WTC11 (cell line): ENCODE data around the gene IQGAP2. TPM values are rescaled to one million over a fixed set of nuclear protein-coding genes. Genes with fewer than 3 reads are reported as not detected.

ENCODE experiments used
- ATAC-seq: fragments of 200-7000 bp; cut with Tn5 transposase; 2 replicates; pipeline ENCODE4 v1.10.0; 2021; ENCODE audit warnings: mild to moderate bottlenecking, moderate library complexity
- CTCF ChIA-PET: fragments of 300-600 bp; sonication (Branson Sonifier 250); formaldehyde crosslinking; loops from one replicate; lab custom pipeline; 2021; ENCODE audit warnings: antibody characterized with exemption; lab: Charles Lee
- POLR2A ChIA-PET: fragments of 350-600 bp; sonication (Branson Sonifier 250); formaldehyde crosslinking; loops from one replicate; lab custom pipeline; 2021; ENCODE audit warnings: antibody characterized with exemption; lab: Charles Lee
- DNase-seq: peaks from one replicate; pipeline ENCODE4 v3.0.0; 2021; ENCODE audit warnings: low spot score
- H3K27ac Mint-ChIP-seq: 2 replicates; pipeline ENCODE4 v1.8.0; 2021; ENCODE audit warnings: mixed read lengths
- H3K27me3 Mint-ChIP-seq: 2 replicates; pipeline ENCODE4 v1.8.0; 2021; ENCODE audit warnings: low read depth, mild to moderate bottlenecking, moderate library complexity, mixed read lengths
- H3K36me3 Mint-ChIP-seq: 2 replicates; pipeline ENCODE4 v1.8.0; 2021; ENCODE audit warnings: mixed read lengths
- H3K4me1 Mint-ChIP-seq: 2 replicates; pipeline ENCODE4 v1.8.0; 2022; ENCODE audit warnings: mixed read lengths
- H3K4me3 Mint-ChIP-seq: 2 replicates; pipeline ENCODE4 v1.8.0; 2021; ENCODE audit warnings: mild to moderate bottlenecking, moderate library complexity, mixed read lengths
- H3K9me3 Mint-ChIP-seq: 2 replicates; pipeline ENCODE4 v1.8.0; 2021; ENCODE audit warnings: mixed read lengths
- E2F5 ChIP-seq: sonication (generic); formaldehyde crosslinking; IDR thresholded peaks from 2 replicates; pipeline ENCODE4 v1.8.1; 2022; ENCODE audit warnings: mild to moderate bottlenecking, moderate library complexity, missing genetic modification reagents
- ETV6 ChIP-seq: sonication (generic); formaldehyde crosslinking; IDR thresholded peaks from 2 replicates; pipeline ENCODE4 v1.8.1; 2022; ENCODE audit warnings: mild to moderate bottlenecking, missing genetic modification reagents
- FOXJ3 ChIP-seq: sonication (generic); formaldehyde crosslinking; IDR thresholded peaks from 2 replicates; pipeline ENCODE4 v1.9.0; 2021; ENCODE audit warnings: missing genetic modification reagents, mild to moderate bottlenecking, borderline replicate concordance
- FOXK1 ChIP-seq: sonication (generic); formaldehyde crosslinking; IDR thresholded peaks from 2 replicates; pipeline ENCODE4 v1.8.0; 2022; ENCODE audit warnings: mild to moderate bottlenecking, moderate library complexity, missing genetic modification reagents
- GRHL2 ChIP-seq: fragments of 250-450 bp; sonication (Bioruptor Pico); IDR thresholded peaks from 2 replicates; pipeline ENCODE4 v1.8.0; 2022; ENCODE audit warnings: mild to moderate bottlenecking, moderate library complexity; ENCODE audit not compliant: insufficient replicate concordance, severe bottlenecking
- JAZF1 ChIP-seq: fragments of 250-450 bp; sonication (Bioruptor Pico); IDR thresholded peaks from 2 replicates; pipeline ENCODE4 v1.9.0; 2021; ENCODE audit warnings: moderate library complexity, mild to moderate bottlenecking, inconsistent platforms
- JUN ChIP-seq: sonication (generic); formaldehyde crosslinking; IDR thresholded peaks from 2 replicates; pipeline ENCODE4 v1.8.0; 2023; ENCODE audit warnings: mild to moderate bottlenecking, missing genetic modification reagents
- KAT7 ChIP-seq: sonication (generic); formaldehyde crosslinking; IDR thresholded peaks from 2 replicates; pipeline ENCODE4 v1.8.1; 2023; ENCODE audit warnings: missing genetic modification reagents, mild to moderate bottlenecking, borderline replicate concordance
- MXD4 ChIP-seq: fragments of 250-450 bp; sonication (Bioruptor Pico); IDR thresholded peaks from 2 replicates; pipeline ENCODE4 v1.8.0; 2021; ENCODE audit warnings: mild to moderate bottlenecking, moderate library complexity, borderline replicate concordance
- MYBL2 ChIP-seq: sonication (generic); formaldehyde crosslinking; IDR thresholded peaks from 2 replicates; pipeline ENCODE4 v1.8.1; 2023; ENCODE audit warnings: mild to moderate bottlenecking, moderate library complexity, missing genetic modification reagents
- NFYB ChIP-seq: sonication (generic); formaldehyde crosslinking; conservative IDR thresholded peaks from 2 replicates; pipeline ENCODE4 v1.8.0; 2022; ENCODE audit warnings: low read depth, missing genetic modification reagents
- NR3C1 ChIP-seq: sonication (generic); formaldehyde crosslinking; conservative IDR thresholded peaks from 2 replicates; pipeline ENCODE4 v1.8.1; 2023; ENCODE audit warnings: low read depth, mild to moderate bottlenecking, missing genetic modification reagents
- OVOL2 ChIP-seq: fragments of 250-450 bp; sonication (Bioruptor Pico); IDR thresholded peaks from 2 replicates; pipeline ENCODE4 v1.9.0; 2021; ENCODE audit warnings: mild to moderate bottlenecking, borderline replicate concordance
- SMAD4 ChIP-seq: sonication (generic); formaldehyde crosslinking; IDR thresholded peaks from 2 replicates; pipeline ENCODE4 v1.8.0; 2022; ENCODE audit warnings: mild to moderate bottlenecking, missing genetic modification reagents
- SOX15 ChIP-seq: fragments of 250-450 bp; sonication (Bioruptor Pico); IDR thresholded peaks from 2 replicates; pipeline ENCODE4 v1.9.0; 2021; ENCODE audit warnings: mild to moderate bottlenecking
- TP53 ChIP-seq: sonication (generic); formaldehyde crosslinking; IDR thresholded peaks from 2 replicates; pipeline ENCODE4 v1.8.1; 2023; ENCODE audit warnings: mild to moderate bottlenecking, missing genetic modification reagents
- ZNF219 ChIP-seq: sonication (generic); formaldehyde crosslinking; IDR thresholded peaks from 2 replicates; pipeline ENCODE4 v1.8.0; 2023; ENCODE audit warnings: missing genetic modification reagents, mild to moderate bottlenecking, borderline replicate concordance
- ZNF396 ChIP-seq: fragments of 250-450 bp; sonication (Bioruptor Pico); IDR thresholded peaks from 2 replicates; pipeline ENCODE4 v1.8.0; 2021; ENCODE audit warnings: mild to moderate bottlenecking, moderate library complexity, borderline replicate concordance
- total RNA-seq: library from RNA; stranded (reverse); gene quantifications from 3 replicates; pipeline ENCODE4 v1.2.3, GENCODE V29; 2021
- TF ChIP-seq, protein P1 (sequence below): sonication (generic); formaldehyde crosslinking; IDR thresholded peaks from 2 replicates; pipeline ENCODE4 v1.8.1; 2023; ENCODE audit warnings: mild to moderate bottlenecking, missing genetic modification reagents
- TF ChIP-seq, protein P2 (sequence below): sonication (generic); formaldehyde crosslinking; IDR thresholded peaks from 2 replicates; pipeline ENCODE4 v1.8.0; 2023; ENCODE audit warnings: missing genetic modification reagents
- TF ChIP-seq, protein P3 (sequence below): sonication (generic); formaldehyde crosslinking; IDR thresholded peaks from 2 replicates; pipeline ENCODE4 v1.8.1; 2023; ENCODE audit warnings: mild to moderate bottlenecking, missing genetic modification reagents, moderate library complexity
- TF ChIP-seq, protein P4 (sequence below): sonication (generic); formaldehyde crosslinking; conservative IDR thresholded peaks from 2 replicates; pipeline ENCODE4 v1.8.1; 2022; ENCODE audit warnings: mild to moderate bottlenecking, missing genetic modification reagents
- TF ChIP-seq, protein P5 (sequence below): sonication (generic); formaldehyde crosslinking; IDR thresholded peaks from 2 replicates; pipeline ENCODE4 v1.8.0; 2022; ENCODE audit warnings: mild to moderate bottlenecking, missing genetic modification reagents
- TF ChIP-seq, protein P6 (sequence below): sonication (generic); formaldehyde crosslinking; IDR thresholded peaks from 2 replicates; pipeline ENCODE4 v1.8.1; 2023; ENCODE audit warnings: mild to moderate bottlenecking, missing genetic modification reagents, moderate library complexity

IQGAP2 gene
- total RNA-seq, 1 experiment from 2014 or later: 70.6 TPM

GRCh38 chr5:76688836-76689235 is 285.8 kb downstream of the IQGAP2 start (continued):
- TF ChIP-seq, protein P1, sequence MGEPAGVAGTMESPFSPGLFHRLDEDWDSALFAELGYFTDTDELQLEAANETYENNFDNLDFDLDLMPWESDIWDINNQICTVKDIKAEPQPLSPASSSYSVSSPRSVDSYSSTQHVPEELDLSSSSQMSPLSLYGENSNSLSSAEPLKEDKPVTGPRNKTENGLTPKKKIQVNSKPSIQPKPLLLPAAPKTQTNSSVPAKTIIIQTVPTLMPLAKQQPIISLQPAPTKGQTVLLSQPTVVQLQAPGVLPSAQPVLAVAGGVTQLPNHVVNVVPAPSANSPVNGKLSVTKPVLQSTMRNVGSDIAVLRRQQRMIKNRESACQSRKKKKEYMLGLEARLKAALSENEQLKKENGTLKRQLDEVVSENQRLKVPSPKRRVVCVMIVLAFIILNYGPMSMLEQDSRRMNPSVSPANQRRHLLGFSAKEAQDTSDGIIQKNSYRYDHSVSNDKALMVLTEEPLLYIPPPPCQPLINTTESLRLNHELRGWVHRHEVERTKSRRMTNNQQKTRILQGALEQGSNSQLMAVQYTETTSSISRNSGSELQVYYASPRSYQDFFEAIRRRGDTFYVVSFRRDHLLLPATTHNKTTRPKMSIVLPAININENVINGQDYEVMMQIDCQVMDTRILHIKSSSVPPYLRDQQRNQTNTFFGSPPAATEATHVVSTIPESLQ: no peak
- no peak for TF ChIP-seq ZNF219 (CRISPR knock-in tag)
- TF ChIP-seq, protein P2, sequence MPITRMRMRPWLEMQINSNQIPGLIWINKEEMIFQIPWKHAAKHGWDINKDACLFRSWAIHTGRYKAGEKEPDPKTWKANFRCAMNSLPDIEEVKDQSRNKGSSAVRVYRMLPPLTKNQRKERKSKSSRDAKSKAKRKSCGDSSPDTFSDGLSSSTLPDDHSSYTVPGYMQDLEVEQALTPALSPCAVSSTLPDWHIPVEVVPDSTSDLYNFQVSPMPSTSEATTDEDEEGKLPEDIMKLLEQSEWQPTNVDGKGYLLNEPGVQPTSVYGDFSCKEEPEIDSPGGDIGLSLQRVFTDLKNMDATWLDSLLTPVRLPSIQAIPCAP (CRISPR knock-in tag): no peak

DNA sequence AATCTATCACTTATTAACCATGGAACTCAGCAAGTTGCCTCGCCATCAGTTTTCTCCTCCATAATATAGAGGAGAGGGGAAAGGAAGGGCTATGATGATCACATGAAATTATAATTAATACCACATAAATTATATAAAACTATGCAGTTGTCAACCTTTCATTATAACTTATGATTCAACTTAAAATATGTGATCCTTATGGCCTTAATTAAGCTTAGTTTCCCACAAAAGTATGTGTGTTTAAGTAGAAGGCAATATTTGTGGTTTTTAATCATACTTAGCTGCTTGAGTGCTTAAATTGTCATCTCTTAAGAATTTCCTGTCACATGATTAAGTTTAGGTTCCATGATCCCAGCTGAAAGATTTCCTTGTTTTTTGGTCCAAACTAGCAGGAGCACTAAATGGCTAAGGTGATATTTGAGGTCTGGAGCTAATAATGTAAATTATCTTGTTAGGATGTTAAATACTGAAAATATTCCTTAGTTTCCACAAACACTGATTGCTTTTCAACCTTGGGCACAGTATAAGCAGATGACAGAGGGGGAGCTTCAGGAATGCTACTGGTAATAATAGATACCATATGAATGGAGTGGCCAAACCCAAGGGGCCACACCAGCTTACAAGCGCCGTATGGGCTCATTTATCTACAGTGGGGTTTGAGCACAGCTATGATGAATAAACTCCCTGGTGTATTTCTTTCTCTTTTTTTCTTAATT is 286.4 kb downstream of the IQGAP2 start:
- Mint-ChIP-seq H3K27me3 (no peaks in the 10 kb centered on the region), H3K9me3 (no peaks in the 10 kb centered on the region), H3K4me1 (no peaks in the 10 kb centered on the region), H3K4me3 (no peak overlapping the region), H3K27ac (no peak overlapping the region), H3K36me3 (peaks cover 9% of the 10 kb centered on the region; the same call in 1 of the 2 replicates)
- TF ChIP-seq TP53 (CRISPR knock-in tag): no peak
- no peak for TF ChIP-seq KAT7 (CRISPR knock-in tag)
- no peak for TF ChIP-seq ZNF396 (CRISPR knock-in tag)
- TF ChIP-seq MYBL2 (CRISPR knock-in tag): no peak
- no peak for TF ChIP-seq GRHL2
- TF ChIP-seq, protein P3, sequence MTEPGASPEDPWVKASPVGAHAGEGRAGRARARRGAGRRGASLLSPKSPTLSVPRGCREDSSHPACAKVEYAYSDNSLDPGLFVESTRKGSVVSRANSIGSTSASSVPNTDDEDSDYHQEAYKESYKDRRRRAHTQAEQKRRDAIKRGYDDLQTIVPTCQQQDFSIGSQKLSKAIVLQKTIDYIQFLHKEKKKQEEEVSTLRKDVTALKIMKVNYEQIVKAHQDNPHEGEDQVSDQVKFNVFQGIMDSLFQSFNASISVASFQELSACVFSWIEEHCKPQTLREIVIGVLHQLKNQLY (CRISPR knock-in tag): no peak
- TF ChIP-seq NR3C1 (CRISPR knock-in tag): no peak
- TF ChIP-seq JAZF1 (CRISPR knock-in tag): no peak
- TF ChIP-seq SMAD4 (CRISPR knock-in tag): no peak
- ChIA-PET POLR2A (interaction anchor here (0.6 kb wide), 1 partner anchor 47 kb away, joined by 3 read pairs; no protein-coding TSS in a partner anchor), CTCF (interaction anchor here (0.7 to 2.2 kb wide), 2 partner anchors 85 to 87 kb away, joined by 4 to 7 read pairs; no protein-coding TSS in a partner anchor)
- DNase-seq (no peak), ATAC-seq (no peak)

GRCh38 chr5:76690037-76690679 is 287.1 kb downstream of the IQGAP2 start:
- no peak for DNase-seq
- ChIA-PET POLR2A (no interaction called here), CTCF (interaction anchor here (0.7 to 2.2 kb wide), 2 partner anchors 84 to 88 kb away, joined by 4 to 7 read pairs; no protein-coding TSS in a partner anchor)
- no peak for ATAC-seq
- H3K4me1 Mint-ChIP-seq: no peaks in the 10 kb centered on the region
- H3K27me3 Mint-ChIP-seq: no peaks in the 10 kb centered on the region
- TF ChIP-seq SOX15 (CRISPR knock-in tag) (no peak), FOXK1 (CRISPR knock-in tag) (no peak), OVOL2 (CRISPR knock-in tag) (no peak), MXD4 (CRISPR knock-in tag) (no peak), NFYB (CRISPR knock-in tag) (no peak), JUN (CRISPR knock-in tag) (no peak), FOXJ3 (CRISPR knock-in tag) (no peak), E2F5 (no peak), ETV6 (CRISPR knock-in tag) (no peak)
- TF ChIP-seq, protein P4, sequence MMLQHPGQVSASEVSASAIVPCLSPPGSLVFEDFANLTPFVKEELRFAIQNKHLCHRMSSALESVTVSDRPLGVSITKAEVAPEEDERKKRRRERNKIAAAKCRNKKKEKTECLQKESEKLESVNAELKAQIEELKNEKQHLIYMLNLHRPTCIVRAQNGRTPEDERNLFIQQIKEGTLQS (CRISPR knock-in tag): no peak
- TF ChIP-seq, protein P5, sequence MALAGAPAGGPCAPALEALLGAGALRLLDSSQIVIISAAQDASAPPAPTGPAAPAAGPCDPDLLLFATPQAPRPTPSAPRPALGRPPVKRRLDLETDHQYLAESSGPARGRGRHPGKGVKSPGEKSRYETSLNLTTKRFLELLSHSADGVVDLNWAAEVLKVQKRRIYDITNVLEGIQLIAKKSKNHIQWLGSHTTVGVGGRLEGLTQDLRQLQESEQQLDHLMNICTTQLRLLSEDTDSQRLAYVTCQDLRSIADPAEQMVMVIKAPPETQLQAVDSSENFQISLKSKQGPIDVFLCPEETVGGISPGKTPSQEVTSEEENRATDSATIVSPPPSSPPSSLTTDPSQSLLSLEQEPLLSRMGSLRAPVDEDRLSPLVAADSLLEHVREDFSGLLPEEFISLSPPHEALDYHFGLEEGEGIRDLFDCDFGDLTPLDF (CRISPR knock-in tag): no peak
- TF ChIP-seq, protein P6, sequence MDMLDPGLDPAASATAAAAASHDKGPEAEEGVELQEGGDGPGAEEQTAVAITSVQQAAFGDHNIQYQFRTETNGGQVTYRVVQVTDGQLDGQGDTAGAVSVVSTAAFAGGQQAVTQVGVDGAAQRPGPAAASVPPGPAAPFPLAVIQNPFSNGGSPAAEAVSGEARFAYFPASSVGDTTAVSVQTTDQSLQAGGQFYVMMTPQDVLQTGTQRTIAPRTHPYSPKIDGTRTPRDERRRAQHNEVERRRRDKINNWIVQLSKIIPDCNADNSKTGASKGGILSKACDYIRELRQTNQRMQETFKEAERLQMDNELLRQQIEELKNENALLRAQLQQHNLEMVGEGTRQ (CRISPR knock-in tag): no peak
- H3K36me3 Mint-ChIP-seq: peaks cover 8% of the 10 kb centered on the region
- H3K4me3 Mint-ChIP-seq: no peak overlapping the region
- no peaks in the 10 kb centered on the region for H3K9me3 Mint-ChIP-seq
- no peak overlapping the region for H3K27ac Mint-ChIP-seq
